Panc1 (cell line): ENCODE results near the gene CAPN10. TPM values are rescaled to one million over a fixed set of nuclear protein-coding genes. Genes with fewer than 3 reads are reported as not detected.

Experiments
- ATAC-seq: fragments of 200-7000 bp; cut with Tn5 transposase; 2 replicates; pipeline ENCODE4 v1.9.1; 2020; ENCODE audit warnings: mild to moderate bottlenecking, moderate library complexity
- BruUV-seq: library from RNA; stranded (reverse); fragments of 400-500 nt; replicated peaks from 2 replicates; lab custom pipeline; 2021; lab: Mats Ljungman, UMichigan
- CTCF ChIA-PET: fragments of 300-600 bp; sonication (Branson Sonifier 250); formaldehyde crosslinking; loops from one replicate; lab custom pipeline; 2022; ENCODE audit warnings: antibody characterized with exemption; lab: Charles Lee
- POLR2A ChIA-PET: fragments of 300-600 bp; sonication (Branson Sonifier 250); formaldehyde crosslinking; loops from one replicate; lab custom pipeline; 2022; ENCODE audit warnings: antibody characterized with exemption; lab: Charles Lee
- DNase-seq: peaks from one replicate; pipeline ENCODE4 v3.0.0-alpha.2; 2010; ENCODE audit warnings: low read depth, low spot score
- H3K27ac ChIP-seq: 2 replicates; pipeline ENCODE4 v1.5.1; 2011; ENCODE audit warnings: mild to moderate bottlenecking, low read length, inconsistent platforms
- H3K27me3 ChIP-seq: fragments of 200-500 bp; sonication (Bioruptor generic); 2 replicates; pipeline ENCODE4 v1.6.0; 2014; ENCODE audit warnings: low read length, inconsistent platforms; ENCODE audit not compliant: control insufficient read depth, insufficient read depth
- H3K36me3 ChIP-seq: fragments of 200-500 bp; sonication (Bioruptor generic); 2 replicates; pipeline ENCODE4 v1.5.1; 2014; ENCODE audit warnings: inconsistent platforms, mild to moderate bottlenecking, low read length, moderate library complexity; ENCODE audit not compliant: control insufficient read depth, insufficient read depth
- H3K4me1 ChIP-seq: 2 replicates; pipeline ENCODE4 v1.5.1; 2011; ENCODE audit warnings: inconsistent platforms, mild to moderate bottlenecking, low read length, moderate library complexity; ENCODE audit not compliant: control insufficient read depth, insufficient read depth
- H3K4me3 ChIP-seq, 2 experiments: 2 replicates each; pipeline ENCODE4 v1.5.1; 2011 to 2012; ENCODE audit warnings: low read depth in 2 of 2, low read length in 2 of 2, mild to moderate bottlenecking in 2 of 2, inconsistent platforms in 1 of 2, moderate library complexity in 1 of 2
- H3K9me3 ChIP-seq: fragments of 200-500 bp; sonication (Bioruptor generic); 2 replicates; pipeline ENCODE4 v1.5.1; 2014; ENCODE audit warnings: low read depth, mild to moderate bottlenecking, inconsistent platforms, low read length, moderate library complexity; ENCODE audit not compliant: control insufficient read depth, insufficient read depth
- CTCF ChIP-seq: fragments of 450-650 bp; IDR thresholded peaks from 2 replicates; pipeline ENCODE4 v1.5.1; 2017; ENCODE audit warnings: mild to moderate bottlenecking
- POLR2AphosphoS5 ChIP-seq: IDR thresholded peaks from 2 replicates; pipeline ENCODE4 v1.6.1; 2012; ENCODE audit warnings: mild to moderate bottlenecking, low read depth, low read length, moderate library complexity
- SIN3A ChIP-seq: IDR thresholded peaks from 2 replicates; pipeline ENCODE4 v1.6.1; 2012; ENCODE audit warnings: low read depth, mild to moderate bottlenecking, low read length, moderate library complexity, borderline replicate concordance; ENCODE audit not compliant: insufficient read depth
- TCF7L2 ChIP-seq: IDR thresholded peaks from 2 replicates; pipeline ENCODE4 v1.6.1; 2011; ENCODE audit warnings: mild to moderate bottlenecking, low read depth, low read length, inconsistent platforms
- in situ Hi-C: cut with HindIII; loops from 2 replicates; pipeline ENCODE4 v1.10.0; 2016; ENCODE audit warnings: low sequenced_read_pairs, low pct_unique_long_range_greater_than_20kb
- intact Hi-C: fragments of 100-400 bp; cut with micrococcal nuclease; formaldehyde crosslinking; loops from one replicate; pipeline ENCODE4 v1.10.0; 2022; ENCODE audit not compliant: unreplicated experiment
- total RNA-seq: library from RNA; stranded (reverse); gene quantifications from one replicate; pipeline ENCODE4 v1.2.1, GENCODE V29; 2021; ENCODE audit not compliant: unreplicated experiment
- TF ChIP-seq, protein P1 (sequence below), 2 experiments: IDR thresholded peaks; 2 replicates each; pipeline ENCODE4 v1.6.1; 2011 to 2012; ENCODE audit warnings: low read depth in 2 of 2, control low read depth in 1 of 2, low read length in 1 of 2, mild to moderate bottlenecking in 1 of 2, moderate library complexity in 1 of 2; ENCODE audit not compliant: insufficient read depth in 1 of 2

Gene CAPN10
- total RNA-seq, 1 experiment from 2014 or later: 38.6 TPM

GRCh38 chr2:240601061-240601830 is 14.7 kb downstream of the CAPN10 start:
- BruUV-seq: no TSS peak
- TF ChIP-seq, protein P1, sequence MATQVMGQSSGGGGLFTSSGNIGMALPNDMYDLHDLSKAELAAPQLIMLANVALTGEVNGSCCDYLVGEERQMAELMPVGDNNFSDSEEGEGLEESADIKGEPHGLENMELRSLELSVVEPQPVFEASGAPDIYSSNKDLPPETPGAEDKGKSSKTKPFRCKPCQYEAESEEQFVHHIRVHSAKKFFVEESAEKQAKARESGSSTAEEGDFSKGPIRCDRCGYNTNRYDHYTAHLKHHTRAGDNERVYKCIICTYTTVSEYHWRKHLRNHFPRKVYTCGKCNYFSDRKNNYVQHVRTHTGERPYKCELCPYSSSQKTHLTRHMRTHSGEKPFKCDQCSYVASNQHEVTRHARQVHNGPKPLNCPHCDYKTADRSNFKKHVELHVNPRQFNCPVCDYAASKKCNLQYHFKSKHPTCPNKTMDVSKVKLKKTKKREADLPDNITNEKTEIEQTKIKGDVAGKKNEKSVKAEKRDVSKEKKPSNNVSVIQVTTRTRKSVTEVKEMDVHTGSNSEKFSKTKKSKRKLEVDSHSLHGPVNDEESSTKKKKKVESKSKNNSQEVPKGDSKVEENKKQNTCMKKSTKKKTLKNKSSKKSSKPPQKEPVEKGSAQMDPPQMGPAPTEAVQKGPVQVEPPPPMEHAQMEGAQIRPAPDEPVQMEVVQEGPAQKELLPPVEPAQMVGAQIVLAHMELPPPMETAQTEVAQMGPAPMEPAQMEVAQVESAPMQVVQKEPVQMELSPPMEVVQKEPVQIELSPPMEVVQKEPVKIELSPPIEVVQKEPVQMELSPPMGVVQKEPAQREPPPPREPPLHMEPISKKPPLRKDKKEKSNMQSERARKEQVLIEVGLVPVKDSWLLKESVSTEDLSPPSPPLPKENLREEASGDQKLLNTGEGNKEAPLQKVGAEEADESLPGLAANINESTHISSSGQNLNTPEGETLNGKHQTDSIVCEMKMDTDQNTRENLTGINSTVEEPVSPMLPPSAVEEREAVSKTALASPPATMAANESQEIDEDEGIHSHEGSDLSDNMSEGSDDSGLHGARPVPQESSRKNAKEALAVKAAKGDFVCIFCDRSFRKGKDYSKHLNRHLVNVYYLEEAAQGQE (IDR thresholded peaks at IDR 0.05; ENCODE audit: insufficient read depth in 1 of 2, low read depth in 2 of 2, low read length in 1 of 2): no peak
- TF ChIP-seq POLR2AphosphoS5 (no peak), SIN3A (no peak), CTCF (no peak), TCF7L2 (no peak)
- Histone ChIP-seq H3K4me1 (0 out of 2 replicates have a peak, but pooled peaks cover 4% of the 10 kb centered on the region), H3K4me3 (no peak overlapping the region), H3K9me3 (no peaks in the 10 kb centered on the region), H3K27ac (no peak overlapping the region), H3K36me3 (no peaks in the 10 kb centered on the region), H3K27me3 (no peaks in the 10 kb centered on the region)
- intact Hi-C loops (no loop called here), in situ Hi-C loops (no loop called here)
- CTCF ChIA-PET: no interaction called here
- DNase-seq: no peak
- no peak for ATAC-seq
- POLR2A ChIA-PET: no interaction called here

- H3K4me3 ChIP-seq: no peak overlapping the region
- CTCF ChIA-PET: no interaction called here
Observed at GRCh38 chr2:240601831-240602160, 15.3 kb downstream of the CAPN10 start.

More at GRCh38 chr2:240601831-240602160, 15.3 kb downstream of the CAPN10 start:
- BruUV-seq: no TSS peak
- H3K9me3 ChIP-seq: no peaks in the 10 kb centered on the region
- no peaks in the 10 kb centered on the region for H3K36me3 ChIP-seq
- ATAC-seq: no peak
- no peak for TF ChIP-seq POLR2AphosphoS5
- no peak for TF ChIP-seq TCF7L2
- no peak for TF ChIP-seq CTCF
- TF ChIP-seq, protein P1 (IDR thresholded peaks at IDR 0.05; ENCODE audit: insufficient read depth in 1 of 2, low read depth in 2 of 2, low read length in 1 of 2): no peak
- no peak for TF ChIP-seq SIN3A
- in situ Hi-C loops: no loop called here
- 0 out of 2 replicates have a peak, but pooled peaks cover 4% of the 10 kb centered on the region for H3K4me1 ChIP-seq
- H3K27ac ChIP-seq: no peak overlapping the region
- DNase-seq: no peak
- no peaks in the 10 kb centered on the region for H3K27me3 ChIP-seq
- intact Hi-C loops: no loop called here
- POLR2A ChIA-PET: interaction anchor here (0.6 kb wide), 1 partner anchor 500 kb away, joined by 3 read pairs; the partner anchor contains the start of gene MTERF4
